MM.1S (cell line): Measurements from ENCODE around the gene SYPL2.

ENCODE experiments used
- DNase-seq: peaks from one replicate; pipeline ENCODE4 v3.0.0-alpha.2; 2015
- H2AFZ ChIP-seq: fragments of 300-600 bp; sonication (generic); 2 replicates; pipeline ENCODE4 v1.6.0; 2016; ENCODE audit warnings: antibody characterized with exemption, low read length
- H3F3A ChIP-seq: fragments of 300-600 bp; sonication (generic); 2 replicates; pipeline ENCODE4 v1.6.1; 2016; ENCODE audit warnings: mild to moderate bottlenecking, antibody characterized with exemption, low read length, moderate library complexity, mixed read lengths; ENCODE audit not compliant: insufficient read depth
- H3K27ac ChIP-seq: fragments of 300-600 bp; sonication (generic); 2 replicates; pipeline ENCODE4 v1.5.1; 2016; ENCODE audit warnings: mild to moderate bottlenecking, low read length
- H3K27me3 ChIP-seq: fragments of 300-600 bp; sonication (generic); replicated peaks from 2 replicates; pipeline ENCODE4 v1.6.0; 2016; ENCODE audit warnings: low read length; ENCODE audit not compliant: insufficient read depth
- H3K36me3 ChIP-seq: fragments of 300-600 bp; sonication (generic); replicated peaks from 2 replicates; pipeline ENCODE4 v1.6.1; 2016; ENCODE audit warnings: mild to moderate bottlenecking, low read length, mixed read lengths; ENCODE audit not compliant: insufficient read depth
- H3K4me1 ChIP-seq: fragments of 300-600 bp; sonication (generic); 2 replicates; pipeline ENCODE4 v1.6.1; 2016; ENCODE audit warnings: low read length, mixed read lengths
- H3K4me2 ChIP-seq: fragments of 300-600 bp; sonication (generic); 2 replicates; pipeline ENCODE4 v1.6.0; 2016; ENCODE audit warnings: low read depth, low read length
- H3K4me3 ChIP-seq: fragments of 300-600 bp; sonication (generic); 2 replicates; pipeline ENCODE4 v1.5.1; 2016; ENCODE audit warnings: low read length, mixed read lengths
- H3K79me2 ChIP-seq: fragments of 300-600 bp; sonication (generic); 2 replicates; pipeline ENCODE4 v1.6.1; 2016; ENCODE audit warnings: mixed run types, low read length, mixed read lengths
- H3K9ac ChIP-seq: fragments of 300-600 bp; sonication (generic); 2 replicates; pipeline ENCODE4 v1.6.1; 2016; ENCODE audit warnings: low read length, mixed read lengths
- H3K9me2 ChIP-seq: fragments of 300-600 bp; sonication (generic); replicated peaks from 2 replicates; pipeline ENCODE4 v1.6.1; 2016; ENCODE audit warnings: mild to moderate bottlenecking, low read length, mixed read lengths; ENCODE audit not compliant: insufficient read depth
- H3K9me3 ChIP-seq: fragments of 300-600 bp; sonication (generic); replicated peaks from 2 replicates; pipeline ENCODE4 v1.6.1; 2016; ENCODE audit warnings: mild to moderate bottlenecking, low read length, mixed read lengths; ENCODE audit not compliant: insufficient read depth
- H4K20me1 ChIP-seq: fragments of 300-600 bp; sonication (generic); 2 replicates; pipeline ENCODE4 v1.6.1; 2016; ENCODE audit warnings: mild to moderate bottlenecking, low read length, moderate library complexity, mixed read lengths; ENCODE audit not compliant: insufficient read depth
- EZH2 ChIP-seq: fragments of 300-600 bp; sonication (generic); optimal IDR thresholded peaks from 2 replicates; pipeline ENCODE3; 2017; ENCODE audit warnings: low read depth, mild to moderate bottlenecking, antibody characterized with exemption, low read length, mixed read lengths
- EZH2phosphoT487 ChIP-seq: fragments of 300-600 bp; sonication (generic); IDR thresholded peaks from 2 replicates; pipeline ENCODE4 v1.6.1; 2018; ENCODE audit warnings: antibody characterized with exemption, low read length
- TF ChIP-seq, protein P1 (sequence below): fragments of 300-600 bp; sonication (generic); IDR thresholded peaks from 2 replicates; pipeline ENCODE4 v1.5.1; 2016; ENCODE audit warnings: antibody characterized with exemption, low read length, mixed read lengths

Gene SYPL2

DNA sequence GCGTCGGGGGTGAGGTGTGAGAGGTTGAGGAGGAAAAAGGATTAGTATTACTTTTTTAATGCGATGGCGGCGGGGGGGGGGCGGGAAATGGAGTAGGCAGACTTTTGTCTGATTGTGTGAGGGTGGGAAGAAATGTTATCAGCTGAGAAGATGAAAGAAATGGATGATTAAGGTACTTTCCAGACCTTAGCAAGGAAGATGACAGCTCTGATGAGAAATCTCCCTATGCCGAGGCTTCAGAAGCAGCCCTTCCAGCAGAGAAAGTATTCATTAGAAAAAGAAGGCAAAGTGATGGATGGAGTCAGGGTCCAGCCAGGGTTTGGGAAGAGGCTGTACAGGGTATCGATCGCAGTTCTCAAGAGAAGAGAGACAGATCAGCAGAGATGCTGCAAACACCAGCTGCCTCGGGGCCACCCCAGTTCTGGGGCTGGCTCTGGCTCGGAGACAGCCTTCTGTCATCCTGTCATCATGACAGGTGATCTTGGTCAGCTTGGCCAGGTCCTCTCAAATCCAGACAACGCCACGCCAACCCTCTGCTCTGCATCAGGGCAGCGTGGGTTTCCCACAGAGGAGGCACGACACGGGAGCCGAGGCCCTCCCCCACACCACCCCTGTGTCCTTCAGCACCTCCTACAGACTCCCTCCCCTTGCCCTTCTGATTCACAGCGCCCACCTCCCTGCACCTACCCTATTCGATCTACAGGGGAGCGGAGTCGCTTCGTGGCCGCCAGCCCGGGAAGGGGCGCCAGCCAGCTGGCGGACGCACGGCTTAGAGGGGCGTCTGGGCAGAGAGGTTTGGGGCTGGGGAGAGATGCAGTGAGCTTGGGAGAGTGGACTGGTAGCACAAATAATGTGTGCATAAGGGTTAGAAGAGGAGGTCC lies 16.7 kb downstream of the SYPL2 start:
- peak overlapping the region; percentile 77 for H2AFZ ChIP-seq
- no peak overlapping the region for H3K27ac ChIP-seq
- H3F3A ChIP-seq = no peaks in the 10 kb centered on the region
- H3K4me1 ChIP-seq = no peaks in the 10 kb centered on the region
- H3K79me2 ChIP-seq = 0 out of 2 replicates have a peak, but pooled peaks cover 4% of the 10 kb centered on the region
- no peaks in the 10 kb centered on the region for H3K36me3 ChIP-seq
- H3K4me3 ChIP-seq = peak overlapping the region; percentile 60
- no peaks in the 10 kb centered on the region for H4K20me1 ChIP-seq
- no peaks in the 10 kb centered on the region; the same call in 1 of the 2 replicates for H3K27me3 ChIP-seq
- no peaks in the 10 kb centered on the region for H3K9me3 ChIP-seq
- peak overlapping the region; percentile 90 for H3K4me2 ChIP-seq
- TF ChIP-seq, protein P1, sequence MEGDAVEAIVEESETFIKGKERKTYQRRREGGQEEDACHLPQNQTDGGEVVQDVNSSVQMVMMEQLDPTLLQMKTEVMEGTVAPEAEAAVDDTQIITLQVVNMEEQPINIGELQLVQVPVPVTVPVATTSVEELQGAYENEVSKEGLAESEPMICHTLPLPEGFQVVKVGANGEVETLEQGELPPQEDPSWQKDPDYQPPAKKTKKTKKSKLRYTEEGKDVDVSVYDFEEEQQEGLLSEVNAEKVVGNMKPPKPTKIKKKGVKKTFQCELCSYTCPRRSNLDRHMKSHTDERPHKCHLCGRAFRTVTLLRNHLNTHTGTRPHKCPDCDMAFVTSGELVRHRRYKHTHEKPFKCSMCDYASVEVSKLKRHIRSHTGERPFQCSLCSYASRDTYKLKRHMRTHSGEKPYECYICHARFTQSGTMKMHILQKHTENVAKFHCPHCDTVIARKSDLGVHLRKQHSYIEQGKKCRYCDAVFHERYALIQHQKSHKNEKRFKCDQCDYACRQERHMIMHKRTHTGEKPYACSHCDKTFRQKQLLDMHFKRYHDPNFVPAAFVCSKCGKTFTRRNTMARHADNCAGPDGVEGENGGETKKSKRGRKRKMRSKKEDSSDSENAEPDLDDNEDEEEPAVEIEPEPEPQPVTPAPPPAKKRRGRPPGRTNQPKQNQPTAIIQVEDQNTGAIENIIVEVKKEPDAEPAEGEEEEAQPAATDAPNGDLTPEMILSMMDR = no peak
- TF ChIP-seq EZH2 (no peak), EZH2phosphoT487 (no peak)
- no peaks in the 10 kb centered on the region for H3K9me2 ChIP-seq
- DNase-seq = no peak
- no peak overlapping the region for H3K9ac ChIP-seq

DNA sequence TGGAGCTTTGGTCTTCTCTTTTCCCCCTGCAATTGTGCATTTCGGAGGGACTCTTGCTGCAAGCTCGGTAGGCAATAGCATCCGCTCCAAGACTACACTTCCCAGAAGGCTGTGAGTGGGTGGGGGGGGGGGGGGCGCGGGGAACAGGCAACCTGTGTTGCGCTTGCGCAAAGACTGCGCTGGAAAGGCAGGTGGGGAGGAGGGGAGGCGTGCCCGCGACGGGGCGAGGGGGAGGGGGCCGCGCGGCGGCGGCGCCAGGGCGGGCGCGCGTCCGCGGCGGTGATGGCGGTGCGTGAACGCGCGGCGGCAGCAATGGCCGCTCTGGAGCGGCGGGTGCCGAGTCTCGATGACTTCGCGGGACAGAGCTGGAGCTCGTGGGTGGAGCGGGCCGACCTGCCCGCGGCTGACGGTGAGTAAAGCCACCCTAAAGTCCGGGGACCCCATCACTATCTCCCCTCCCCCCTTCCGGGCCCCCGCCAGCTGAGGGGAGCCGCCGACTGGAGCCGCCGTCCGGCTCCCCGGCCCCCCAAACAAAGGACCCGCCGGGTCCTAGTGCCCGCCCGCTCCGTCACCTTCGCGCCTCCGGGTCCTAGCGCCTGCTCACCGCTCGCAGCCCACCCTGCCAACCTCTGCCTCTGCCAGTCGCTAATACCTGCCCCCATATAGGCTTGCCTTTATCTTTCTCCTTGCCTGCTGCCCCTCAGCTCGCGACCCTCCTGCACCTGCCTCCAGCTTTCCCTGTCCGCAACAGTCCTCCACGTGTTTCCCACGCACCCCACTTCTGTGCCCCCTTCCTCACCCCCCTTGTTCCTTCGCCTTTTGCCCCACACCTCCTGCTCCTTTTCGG lies 17.5 kb downstream of the SYPL2 start, which contains the start of gene ATXN7L2:
Gene ATXN7L2, plus strand, starts transcription at position 234 of the 847 bp plus-strand sequence. Its CDS starts 49 bp downstream, at position 283.
- no peaks in the 10 kb centered on the region for H4K20me1 ChIP-seq
- no peaks in the 10 kb centered on the region for H3K36me3 ChIP-seq
- TF ChIP-seq, protein P1 = no peak
- no peaks in the 10 kb centered on the region; the same call in 1 of the 2 replicates for H3K27me3 ChIP-seq
- no peaks in the 10 kb centered on the region for H3K4me1 ChIP-seq
- H3F3A ChIP-seq = no peaks in the 10 kb centered on the region
- peak within 1 kb of the TSS; percentile 77 for H2AFZ ChIP-seq
- H3K4me3 ChIP-seq = peak within 1 kb of the TSS; percentile 74
- no peaks in the 10 kb centered on the region for H3K9me2 ChIP-seq
- peak within 1 kb of the TSS; percentile 90 for H3K4me2 ChIP-seq
- DNase-seq = peak; percentile 73
- H3K79me2 ChIP-seq = 0 out of 2 replicates have a peak, but pooled peaks cover 4% of the 10 kb centered on the region
- H3K9me3 ChIP-seq = no peaks in the 10 kb centered on the region
- H3K27ac ChIP-seq = no peak within 1 kb of the TSS; the same call in 1 of the 2 replicates
- H3K9ac ChIP-seq = peak within 1 kb of the TSS; percentile 74

DNA sequence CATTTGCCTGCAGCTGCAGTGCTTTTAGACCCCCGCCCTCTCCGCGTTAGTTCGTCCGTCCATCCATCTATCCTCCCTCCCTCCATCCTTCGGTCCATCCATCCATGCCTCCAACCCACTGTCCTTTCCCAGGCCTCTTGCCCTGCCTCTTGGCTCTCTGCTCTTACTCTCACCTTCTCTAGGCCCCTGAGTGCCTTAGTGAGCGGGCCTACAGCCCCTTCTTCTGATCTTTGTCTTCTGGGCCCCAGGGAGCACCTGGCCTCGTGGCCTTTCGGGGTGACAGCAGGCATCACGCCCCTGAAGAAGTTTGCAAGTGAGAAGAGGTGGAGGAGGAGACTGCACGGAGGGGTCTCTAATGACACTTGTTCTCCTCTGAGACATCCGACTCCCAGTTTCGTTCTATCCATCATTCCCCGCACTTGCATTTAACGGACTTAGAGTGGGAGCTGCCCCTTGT lies 18.2 kb downstream of the SYPL2 start:
- H3K9me3 ChIP-seq = no peaks in the 10 kb centered on the region
- H3K4me2 ChIP-seq = peak overlapping the region; percentile 82
- no peak for DNase-seq
- H3K27me3 ChIP-seq = no peaks in the 10 kb centered on the region; the same call in 1 of the 2 replicates
- H4K20me1 ChIP-seq = no peaks in the 10 kb centered on the region
- no peaks in the 10 kb centered on the region for H3F3A ChIP-seq
- peak overlapping the region; percentile 74; the same call in 1 of the 2 replicates for H3K9ac ChIP-seq
- H3K79me2 ChIP-seq = 0 out of 2 replicates have a peak, but pooled peaks cover 4% of the 10 kb centered on the region
- no peaks in the 10 kb centered on the region for H3K36me3 ChIP-seq
- no peaks in the 10 kb centered on the region for H3K4me1 ChIP-seq
- peak overlapping the region; percentile 74 for H3K4me3 ChIP-seq
- H3K9me2 ChIP-seq = no peaks in the 10 kb centered on the region
- TF ChIP-seq EZH2phosphoT487 (no peak), EZH2 (no peak)
- TF ChIP-seq, protein P1 = no peak
- H2AFZ ChIP-seq = peak overlapping the region; percentile 75
- no peak overlapping the region for H3K27ac ChIP-seq
